ENCODE data around the gene LSM2. TPM values are rescaled to one million over a fixed set of nuclear protein-coding genes. Genes with fewer than 3 reads are reported as not detected.
"Not testable (repeated sequence)": the region's sequence is repeated elsewhere in the genome, so short reads cannot be mapped to it uniquely, and the experiment has no call there.

The LSM2 gene
- 55.8 to 58.2 TPM (median 57.0 TPM) in 3 replicates for total RNA-seq

- Mint-ChIP-seq H3K9me3 (no peaks in the 10 kb centered on the region), H3K36me3 (no peaks in the 10 kb centered on the region), H3K4me1 (peaks cover 11% of the 10 kb centered on the region), H3K27me3 (ENCODE audit: low read depth) (no peaks in the 10 kb centered on the region), H3K4me3 (peak within 1 kb of the TSS; percentile 84), H3K27ac (peak within 1 kb of the TSS; percentile 94)
- TF ChIP-seq CTCF (IDR thresholded peaks at IDR 0.05; ENCODE audit: unreplicated experiment), result no peak
- DNase-seq (ENCODE audit: low spot score in 2 of 2, unreplicated experiment in 2 of 2), result peak; percentile 99
These were observed at the start of gene LSM2 for GRCh38 chr6:31806470-31807272. LSM2 (minus strand) TSS chr6:31806966; CDS start chr6:31806757, 209 bp downstream.

- H3K9me3 Mint-ChIP-seq; H3K27me3 Mint-ChIP-seq (ENCODE audit: low read depth); DNase-seq (ENCODE audit: low spot score in 2 of 2, unreplicated experiment in 2 of 2); H3K27ac Mint-ChIP-seq; H3K4me1 Mint-ChIP-seq; H3K4me3 Mint-ChIP-seq: not testable (repeated sequence)
- peaks cover 10% of the 10 kb centered on the region for H3K36me3 Mint-ChIP-seq
These were observed 45.4 kb upstream of the LSM2 start for GRCh38 chr6:31851980-31852718.

GRCh38 chr6:31851485-31851832 lies 44.7 kb upstream of the LSM2 start:
- no peak for DNase-seq (ENCODE audit: low spot score in 2 of 2, unreplicated experiment in 2 of 2)
- Mint-ChIP-seq H3K36me3 (peaks cover 10% of the 10 kb centered on the region), H3K4me3 (no peak overlapping the region), H3K9me3 (peaks cover 3% of the 10 kb centered on the region), H3K27ac (no peak overlapping the region), H3K27me3 (ENCODE audit: low read depth) (no peaks in the 10 kb centered on the region), H3K4me1 (no peaks in the 10 kb centered on the region)
- TF ChIP-seq CTCF (IDR thresholded peaks at IDR 0.05; ENCODE audit: unreplicated experiment), result no peak

GRCh38 chr6:31850765-31851484 lies 44.2 kb upstream of the LSM2 start:
- Mint-ChIP-seq H3K27ac (no peak overlapping the region), H3K4me1 (no peaks in the 10 kb centered on the region), H3K4me3 (no peak overlapping the region), H3K36me3 (peaks cover 10% of the 10 kb centered on the region), H3K27me3 (ENCODE audit: low read depth) (no peaks in the 10 kb centered on the region), H3K9me3 (peaks cover 3% of the 10 kb centered on the region)
- TF ChIP-seq CTCF (IDR thresholded peaks at IDR 0.05; ENCODE audit: unreplicated experiment), result no peak
- no peak for DNase-seq (ENCODE audit: low spot score in 2 of 2, unreplicated experiment in 2 of 2)

- H3K27ac Mint-ChIP-seq, result no peak overlapping the region
- peaks cover under 1% of the 10 kb centered on the region for H3K9me3 Mint-ChIP-seq
- no peak overlapping the region for H3K4me3 Mint-ChIP-seq
- no peaks in the 10 kb centered on the region for H3K36me3 Mint-ChIP-seq
- no peaks in the 10 kb centered on the region for H3K4me1 Mint-ChIP-seq
- H3K27me3 Mint-ChIP-seq (ENCODE audit: low read depth), result no peaks in the 10 kb centered on the region
- TF ChIP-seq CTCF (IDR thresholded peaks at IDR 0.05; ENCODE audit: unreplicated experiment), result no peak
- DNase-seq (ENCODE audit: low spot score in 2 of 2, unreplicated experiment in 2 of 2), result no peak
These were observed 40.7 kb upstream of the LSM2 start for GRCh38 chr6:31847276-31847978.
